Measurements from ENCODE around the gene COX18. TPM values are rescaled to one million over a fixed set of nuclear protein-coding genes. Genes with fewer than 3 reads are reported as not detected.

COX18 gene
- total and polyA plus RNA-seq, 4 experiments from 2014 or later: 4.4 to 14.6 (median 9.8) TPM

DNA sequence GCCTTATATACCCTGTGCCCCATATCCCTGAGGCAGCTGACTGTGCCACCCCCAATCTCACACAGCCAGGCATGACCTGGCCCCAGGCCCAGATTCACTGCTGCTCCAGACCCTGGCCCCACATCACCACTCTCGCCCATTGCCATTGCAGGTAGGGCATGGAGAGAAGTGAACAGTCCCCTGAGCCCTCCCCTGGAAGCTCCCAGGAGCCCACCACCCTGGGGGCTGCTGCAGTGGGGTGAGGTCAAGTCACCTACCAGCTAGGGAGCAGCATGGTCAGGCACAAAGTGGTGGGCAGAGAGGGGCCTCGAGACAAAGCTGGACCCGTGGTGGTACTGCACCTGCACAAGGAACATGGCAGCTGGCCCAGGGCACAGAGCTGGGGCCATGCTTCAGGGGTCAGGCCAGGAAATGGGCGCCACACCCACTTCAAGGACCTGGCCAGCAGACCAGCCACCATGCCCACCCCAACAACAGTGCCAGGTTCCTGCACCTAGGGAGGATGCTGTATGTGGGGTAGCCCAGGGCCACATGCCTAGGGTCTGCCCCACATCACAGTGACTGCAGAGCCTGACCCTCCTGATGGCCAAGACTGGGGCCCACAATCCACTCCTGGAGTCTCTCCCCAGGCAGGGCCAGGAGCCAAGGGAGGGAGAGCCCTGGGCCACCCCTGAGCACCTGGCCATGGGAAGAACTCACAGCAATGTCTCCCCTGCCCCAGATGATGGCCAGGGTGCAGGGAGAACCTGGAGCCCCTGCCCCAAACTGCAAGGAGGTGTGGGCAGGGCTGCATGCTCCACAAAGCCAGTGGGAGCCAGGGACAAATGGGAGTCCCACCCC is 58.5 kb downstream of the COX18 start:
- no peak for DNase-seq
- ChIA-PET POLR2A (ENCODE audit: partially characterized antibody) (no interaction called here), CTCF (ENCODE audit: partially characterized antibody) (no interaction called here)
- H3K9me3 Mint-ChIP-seq: peaks cover 0 to 12% (median 7%) of the 10 kb centered on the region in 8 donors
- H3K27ac Mint-ChIP-seq: no peak overlapping the region
- H3K27ac ChIP-seq (ENCODE audit: low read depth, low read length): no peak overlapping the region
- no peaks in the 10 kb centered on the region for H3K9me3 ChIP-seq (ENCODE audit: control insufficient read depth in 1 of 2, low read length in 2 of 2)
- H3K36me3 Mint-ChIP-seq: no peaks in the 10 kb centered on the region
- intact Hi-C loops (cut with micrococcal nuclease): no loop called here
- no peaks in the 10 kb centered on the region for H3K4me1 Mint-ChIP-seq
- no peaks in the 10 kb centered on the region for H3K36me3 ChIP-seq (ENCODE audit: insufficient read depth, low read length)
- H3K4me3 ChIP-seq (ENCODE audit: low read length in 2 of 2): no peak overlapping the region
- no peaks in the 10 kb centered on the region for H3K4me1 ChIP-seq (ENCODE audit: insufficient read depth, low read length)
- H3K27me3 ChIP-seq (ENCODE audit: insufficient read depth, low read length): no peaks in the 10 kb centered on the region
- H3K27me3 Mint-ChIP-seq: peaks cover 3 to 13% of the 10 kb centered on the region in 2 donors
- H3K4me3 Mint-ChIP-seq: no peak overlapping the region

DNA sequence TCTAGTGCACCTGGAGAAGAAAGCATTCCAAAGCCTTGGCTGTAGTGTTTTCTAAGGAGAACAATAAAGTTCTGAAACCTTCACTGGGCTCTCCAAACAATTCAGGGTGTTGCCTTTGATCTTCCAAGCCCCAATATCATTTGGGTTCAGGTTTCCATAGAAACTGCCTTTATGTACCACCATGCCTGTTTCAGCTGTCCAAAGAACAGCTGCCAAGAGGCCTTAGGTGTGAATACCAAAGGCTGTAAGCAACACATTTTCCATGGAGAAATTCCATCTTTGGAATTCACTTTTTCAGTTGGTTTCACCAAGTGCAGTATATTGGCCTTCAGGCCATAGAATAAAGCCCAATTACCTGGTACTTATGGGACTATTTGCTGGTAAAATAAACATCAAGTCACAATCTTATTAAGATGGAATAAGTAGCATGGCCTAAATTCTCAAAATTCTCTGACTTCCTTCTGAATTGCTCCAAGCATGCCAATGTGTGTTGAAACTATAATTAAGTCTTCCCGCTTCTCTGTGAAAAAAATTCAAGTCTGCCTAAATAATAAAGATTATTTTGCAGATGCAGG is 61.9 kb downstream of the COX18 start:
- Histone ChIP-seq H3K27ac (ENCODE audit: low read depth, low read length) (no peak overlapping the region), H3K27me3 (ENCODE audit: insufficient read depth, low read length) (no peaks in the 10 kb centered on the region), H3K9me3 (ENCODE audit: control insufficient read depth in 1 of 2, low read length in 2 of 2) (no peaks in the 10 kb centered on the region), H3K4me3 (ENCODE audit: low read length in 2 of 2) (no peak overlapping the region), H3K4me1 (ENCODE audit: insufficient read depth, low read length) (no peaks in the 10 kb centered on the region), H3K36me3 (ENCODE audit: insufficient read depth, low read length) (no peaks in the 10 kb centered on the region)
- H3K27ac Mint-ChIP-seq: no peak overlapping the region
- ChIA-PET POLR2A (ENCODE audit: partially characterized antibody) (no interaction called here), CTCF (ENCODE audit: partially characterized antibody) (interaction anchor here (1.3 kb wide), 1 partner anchor 15 kb away, joined by 3 read pairs; no protein-coding TSS in a partner anchor)
- H3K4me1 Mint-ChIP-seq: no peaks in the 10 kb centered on the region
- H3K4me3 Mint-ChIP-seq: no peak overlapping the region
- peaks cover 3 to 16% of the 10 kb centered on the region in 2 donors for H3K27me3 Mint-ChIP-seq
- H3K9me3 Mint-ChIP-seq: peaks cover 0 to 10% (median 7%) of the 10 kb centered on the region in 8 donors
- no peak for DNase-seq
- intact Hi-C loops (cut with micrococcal nuclease): no loop called here
- no peaks in the 10 kb centered on the region for H3K36me3 Mint-ChIP-seq

DNA sequence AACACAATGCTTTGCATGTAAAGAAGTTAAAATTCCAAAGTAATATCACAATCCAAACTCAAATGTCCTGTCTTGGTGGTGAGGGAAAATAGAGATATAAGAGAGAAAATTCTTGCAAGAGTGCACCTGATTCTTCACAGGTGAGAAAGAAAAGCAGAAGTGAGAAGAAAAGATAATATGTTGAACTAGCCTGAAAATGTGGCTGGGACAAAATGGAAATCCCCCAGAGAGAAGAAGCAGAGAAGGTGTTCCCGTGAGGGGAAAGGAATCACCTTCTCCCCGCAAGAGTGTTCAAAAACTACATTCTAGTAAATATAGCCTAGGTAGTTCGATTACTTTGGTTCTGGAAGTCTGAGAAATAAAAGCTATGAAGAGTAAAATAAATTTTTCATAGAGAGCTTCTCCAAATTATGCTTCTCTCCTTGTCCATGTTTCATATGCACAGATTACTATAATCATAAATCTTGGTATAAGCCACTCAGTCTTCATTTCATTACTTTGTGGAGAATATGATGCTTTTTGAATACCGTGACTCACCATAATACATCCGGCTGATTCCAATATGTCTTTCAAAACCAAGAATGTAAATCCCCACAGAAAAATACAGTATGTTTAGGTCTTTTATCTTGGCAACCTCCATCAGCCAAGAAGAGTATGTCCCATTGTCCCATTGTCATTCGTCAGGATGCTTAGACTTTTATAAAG is 63.1 kb downstream of the COX18 start:
- Mint-ChIP-seq H3K4me3 (no peak overlapping the region), H3K27ac (no peak overlapping the region), H3K9me3 (peaks cover 0 to 9% (median 6%) of the 10 kb centered on the region in 8 donors), H3K27me3 (peaks cover 3 to 20% of the 10 kb centered on the region in 2 donors), H3K4me1 (no peaks in the 10 kb centered on the region), H3K36me3 (no peaks in the 10 kb centered on the region)
- Histone ChIP-seq H3K36me3 (ENCODE audit: insufficient read depth, low read length) (no peaks in the 10 kb centered on the region), H3K27ac (ENCODE audit: low read depth, low read length) (no peak overlapping the region), H3K27me3 (ENCODE audit: insufficient read depth, low read length) (no peaks in the 10 kb centered on the region), H3K9me3 (ENCODE audit: control insufficient read depth in 1 of 2, low read length in 2 of 2) (no peaks in the 10 kb centered on the region), H3K4me3 (ENCODE audit: low read length in 2 of 2) (no peak overlapping the region), H3K4me1 (ENCODE audit: insufficient read depth, low read length) (no peaks in the 10 kb centered on the region)
- ChIA-PET POLR2A (ENCODE audit: partially characterized antibody) (no interaction called here), CTCF (ENCODE audit: partially characterized antibody) (no interaction called here)
- DNase-seq: no peak
- intact Hi-C loops (cut with micrococcal nuclease): no loop called here

DNA sequence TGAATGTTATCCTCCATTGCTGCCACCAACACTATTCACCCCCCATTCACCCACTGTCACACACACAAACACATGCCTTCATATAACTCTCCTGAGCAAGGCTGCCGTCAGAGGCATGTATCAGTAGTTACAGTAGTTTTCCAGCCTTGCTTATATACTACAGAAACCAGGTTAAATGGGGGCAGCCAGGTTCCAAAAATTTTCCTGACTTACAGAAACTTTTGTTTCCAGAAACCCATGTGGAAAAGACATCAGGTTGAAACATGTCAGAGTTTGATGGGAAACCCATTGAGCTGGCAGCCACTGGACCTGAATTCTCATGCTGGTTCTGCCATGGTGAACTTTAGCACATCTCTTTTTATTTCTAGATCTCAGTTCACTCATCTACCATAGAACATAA is 64.0 kb downstream of the COX18 start:
- Mint-ChIP-seq H3K27me3 (peaks cover 3 to 18% of the 10 kb centered on the region in 2 donors), H3K4me3 (no peak overlapping the region), H3K4me1 (no peaks in the 10 kb centered on the region), H3K36me3 (no peaks in the 10 kb centered on the region), H3K9me3 (peaks cover 0 to 9% (median 6%) of the 10 kb centered on the region in 8 donors), H3K27ac (no peak overlapping the region)
- Histone ChIP-seq H3K27ac (ENCODE audit: low read depth, low read length) (no peak overlapping the region), H3K36me3 (ENCODE audit: insufficient read depth, low read length) (no peaks in the 10 kb centered on the region), H3K4me3 (ENCODE audit: low read length in 2 of 2) (no peak overlapping the region), H3K4me1 (ENCODE audit: insufficient read depth, low read length) (no peaks in the 10 kb centered on the region), H3K9me3 (ENCODE audit: control insufficient read depth in 1 of 2, low read length in 2 of 2) (no peaks in the 10 kb centered on the region), H3K27me3 (ENCODE audit: insufficient read depth, low read length) (no peaks in the 10 kb centered on the region)
- intact Hi-C loops (cut with micrococcal nuclease): no loop called here
- POLR2A ChIA-PET (ENCODE audit: partially characterized antibody): no interaction called here
- CTCF ChIA-PET (ENCODE audit: partially characterized antibody): no interaction called here
- no peak for DNase-seq

Other genes with a start within 250 kb of the COX18 start
- gene ANKRD17, start 189.1 kb upstream of the COX18 start, total RNA-seq: 10 to 100 TPM; 58.4 to 58.7 TPM
- 10 to 100 TPM in 1 of 2 donors, 1 to 10 TPM in 1; 7.9 to 15.8 TPM for gene ANKRD17, start 189.1 kb upstream of the COX18 start, polyA plus RNA-seq

Data from CD4-positive, alpha-beta memory T cell (primary cell).